Nucleus accumbens (tissue), 56 donors: ENCODE data around the gene ZDHHC14.

ENCODE experiments used
- DNase-seq, 56 donors: peaks; one replicate each; lab custom pipeline; 2025; lab: John Stamatoyannopoulos, UW

Gene ZDHHC14

GRCh38 chr6:157629220-157629619 is 248.2 kb downstream of the ZDHHC14 start:
- no peak for DNase-seq

- no peak for DNase-seq
These were observed 249.6 kb downstream of the ZDHHC14 start for GRCh38 chr6:157630463-157631080.

- DNase-seq: no peak
These were observed 250.4 kb downstream of the ZDHHC14 start for GRCh38 chr6:157631412-157631811.

GRCh38 chr6:157631838-157632614 is 251.0 kb downstream of the ZDHHC14 start:
- no peak for DNase-seq

- DNase-seq: peak in 3 of 56 donors; percentile 24 to 33 (median 28)
These were observed 251.8 kb downstream of the ZDHHC14 start for GRCh38 chr6:157632821-157633220.

- no peak for DNase-seq
These were observed 253.6 kb downstream of the ZDHHC14 start for GRCh38 chr6:157634546-157634945.

GRCh38 chr6:157635388-157636244 is 254.6 kb downstream of the ZDHHC14 start:
- DNase-seq: no peak

GRCh38 chr6:157637516-157637915 is 256.5 kb downstream of the ZDHHC14 start:
- no peak for DNase-seq

- DNase-seq: no peak
These were observed 257.1 kb downstream of the ZDHHC14 start for GRCh38 chr6:157637941-157638662.

GRCh38 chr6:157638779-157639178 is 257.8 kb downstream of the ZDHHC14 start:
- DNase-seq: no peak

- no peak for DNase-seq
These were observed 259.9 kb downstream of the ZDHHC14 start for GRCh38 chr6:157640746-157641451.

- DNase-seq: no peak
These were observed 260.8 kb downstream of the ZDHHC14 start for GRCh38 chr6:157641837-157642236.

GRCh38 chr6:157642736-157643135 is 261.7 kb downstream of the ZDHHC14 start:
- no peak for DNase-seq

GRCh38 chr6:157644043-157644810 is 263.2 kb downstream of the ZDHHC14 start:
- DNase-seq: peak in 8 of 56 donors; percentile 6 to 37 (median 12)

GRCh38 chr6:157645201-157645795 is 264.3 kb downstream of the ZDHHC14 start:
- no peak for DNase-seq

GRCh38 chr6:157646012-157646411 is 265.0 kb downstream of the ZDHHC14 start:
- DNase-seq: no peak

GRCh38 chr6:157647261-157647915 is 266.4 kb downstream of the ZDHHC14 start:
- no peak for DNase-seq

GRCh38 chr6:157648561-157648960 is 267.6 kb downstream of the ZDHHC14 start:
- no peak for DNase-seq
